Fibroblast of upper back skin (primary cell): ENCODE data around the gene DES.

ENCODE experiments used
- DNase-seq: peaks from one replicate; pipeline ENCODE4 v3.0.0-alpha.2; 2013

The DES gene

DNA sequence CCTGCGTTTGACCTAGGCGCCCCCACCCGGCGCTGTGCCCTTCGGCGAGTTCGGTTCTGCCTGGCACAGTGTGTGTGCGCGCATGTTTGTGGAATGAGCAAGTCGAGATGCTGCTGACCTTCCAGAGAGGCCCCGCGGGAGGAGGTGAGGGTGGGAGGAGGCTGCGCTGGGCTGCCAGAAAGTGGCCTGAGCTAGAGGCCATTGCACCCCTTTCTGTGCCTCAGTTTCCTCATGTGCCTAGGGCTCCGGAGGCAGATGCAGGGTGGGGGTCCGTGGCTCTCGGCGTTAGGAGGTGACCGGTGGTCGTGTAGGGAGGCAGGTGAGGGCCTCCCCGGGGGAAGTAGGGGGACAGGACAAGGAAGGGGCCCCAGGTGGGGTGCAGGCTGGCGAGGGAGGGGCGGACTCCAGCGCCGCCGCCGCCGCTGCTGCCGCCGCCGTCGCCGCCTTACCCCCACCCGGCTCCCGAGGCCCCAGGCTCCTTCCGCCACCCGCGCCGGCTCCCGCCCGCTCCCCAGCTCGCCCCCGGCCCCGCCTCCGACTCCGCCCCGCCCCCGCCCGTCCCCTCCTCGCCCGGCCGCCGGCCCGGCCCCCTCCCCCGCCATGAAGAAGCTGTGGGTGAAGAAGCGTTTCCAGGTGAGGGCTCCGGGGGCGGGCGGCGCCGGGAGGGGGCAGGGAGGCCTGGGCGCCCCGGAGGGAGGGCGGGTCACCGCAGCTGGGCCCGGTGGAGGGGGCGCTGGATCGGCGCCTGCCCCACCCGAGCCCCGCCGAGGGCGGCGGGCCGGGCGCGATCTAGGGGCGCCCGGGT is 23.5 kb downstream of the DES start:
- DNase-seq = peak; percentile 56

DNA sequence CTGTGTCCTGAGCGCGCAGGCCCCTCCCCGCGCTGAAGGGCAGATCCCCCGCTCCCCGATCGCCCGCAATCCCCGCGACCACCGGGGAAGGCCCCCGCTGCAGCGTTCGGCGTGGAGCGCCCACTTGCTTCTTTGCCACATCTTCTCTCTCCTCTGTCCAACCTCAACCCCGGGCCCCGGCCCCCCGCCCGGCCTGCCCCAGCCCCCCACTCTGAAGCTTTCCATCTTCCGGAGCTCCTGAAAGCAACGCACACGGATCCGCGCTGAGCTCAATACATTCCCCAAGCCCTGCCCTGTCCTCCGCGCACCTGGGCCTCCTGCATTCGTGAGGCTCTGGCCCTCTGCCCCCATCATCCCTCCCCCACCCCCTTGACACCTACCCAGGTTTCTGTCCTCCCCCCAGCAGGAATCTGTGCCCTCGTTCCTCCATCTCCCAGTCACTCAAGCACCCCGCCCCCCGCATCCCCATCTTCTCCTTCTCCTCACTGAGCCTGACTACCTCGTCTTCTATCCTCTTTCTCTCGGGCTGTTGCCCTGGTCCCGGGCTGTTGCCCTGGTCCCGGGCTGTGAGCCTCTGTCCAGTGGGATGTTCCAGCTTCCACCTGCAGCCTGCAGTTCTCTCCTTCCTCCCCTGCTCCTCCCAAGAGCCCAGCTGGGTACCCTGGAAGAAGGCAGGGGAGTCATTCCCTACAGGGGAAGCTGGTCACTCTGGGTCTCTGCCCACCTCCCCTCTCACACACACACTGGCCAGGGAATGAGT is 24.3 kb downstream of the DES start:
- DNase-seq = no peak

DNA sequence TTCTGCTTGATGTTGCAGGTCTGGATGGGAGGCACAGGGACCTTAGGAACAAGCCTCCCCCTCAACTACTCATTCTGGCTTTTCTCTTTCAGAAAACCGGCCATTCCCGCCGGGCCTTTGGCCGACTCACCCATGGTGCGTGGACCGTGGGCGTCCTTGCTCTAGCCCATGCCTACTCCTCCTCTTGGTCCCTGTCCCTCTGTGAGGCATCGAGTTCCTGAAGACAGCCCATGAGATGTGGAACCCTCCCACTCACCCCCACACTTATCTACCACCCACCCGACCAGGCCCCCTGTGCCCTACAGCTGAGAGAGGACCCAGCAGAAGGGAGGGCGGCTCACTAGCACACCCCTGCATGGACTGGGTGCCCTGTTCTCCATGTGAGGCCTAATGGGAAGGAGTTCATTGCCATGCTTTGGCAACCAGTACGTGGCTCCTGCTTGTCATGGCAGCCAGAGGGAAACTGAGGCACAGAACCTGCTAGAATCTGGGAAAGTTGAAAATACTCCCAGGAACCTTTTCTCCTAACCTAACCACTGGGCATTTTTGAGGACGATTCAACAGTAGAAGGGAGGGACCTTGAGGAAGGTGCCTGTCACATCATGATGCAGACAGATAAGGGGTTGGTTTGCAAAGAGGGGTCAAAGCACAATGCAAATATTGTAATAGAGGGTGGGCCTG is 25.0 kb downstream of the DES start:
- DNase-seq = no peak

DNA sequence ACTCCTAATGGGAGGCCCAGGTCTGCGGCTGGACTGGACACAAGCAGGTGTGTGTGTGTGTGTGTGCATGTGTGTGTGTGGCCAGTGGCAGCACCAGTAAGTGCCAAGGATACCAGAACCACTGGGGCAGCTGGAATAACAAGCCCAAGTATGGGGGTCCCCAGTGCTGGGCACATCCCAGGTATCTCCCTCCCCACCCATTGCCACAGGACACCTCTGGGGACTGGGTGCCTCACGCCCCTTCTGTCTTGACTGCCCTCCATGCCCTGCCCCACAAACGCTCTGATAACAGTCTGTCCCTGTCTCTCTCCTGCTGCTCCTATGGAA is 25.5 kb downstream of the DES start:
- DNase-seq = no peak

DNA sequence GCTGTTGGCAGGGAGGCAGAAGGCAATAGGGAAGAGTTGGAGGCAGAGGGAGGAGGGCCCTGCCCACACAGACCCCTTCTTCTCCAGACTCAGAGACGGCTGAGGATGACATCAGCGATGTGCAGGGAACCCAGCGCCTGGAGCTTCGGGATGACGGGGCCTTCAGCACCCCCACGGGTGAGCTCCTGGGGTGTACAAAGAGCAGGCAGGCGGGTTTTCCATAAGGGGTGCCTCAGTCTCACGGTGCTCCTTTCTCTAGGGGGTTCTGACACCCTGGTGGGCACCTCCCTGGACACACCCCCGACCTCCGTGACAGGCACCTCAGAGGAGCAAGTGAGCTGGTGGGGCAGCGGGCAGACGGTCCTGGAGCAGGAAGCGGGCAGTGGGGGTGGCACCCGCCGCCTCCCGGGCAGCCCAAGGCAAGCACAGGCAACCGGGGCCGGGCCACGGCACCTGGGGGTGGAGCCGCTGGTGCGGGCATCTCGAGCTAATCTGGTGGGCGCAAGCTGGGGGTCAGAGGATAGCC is 26.5 kb downstream of the DES start:
- no peak for DNase-seq

DNA sequence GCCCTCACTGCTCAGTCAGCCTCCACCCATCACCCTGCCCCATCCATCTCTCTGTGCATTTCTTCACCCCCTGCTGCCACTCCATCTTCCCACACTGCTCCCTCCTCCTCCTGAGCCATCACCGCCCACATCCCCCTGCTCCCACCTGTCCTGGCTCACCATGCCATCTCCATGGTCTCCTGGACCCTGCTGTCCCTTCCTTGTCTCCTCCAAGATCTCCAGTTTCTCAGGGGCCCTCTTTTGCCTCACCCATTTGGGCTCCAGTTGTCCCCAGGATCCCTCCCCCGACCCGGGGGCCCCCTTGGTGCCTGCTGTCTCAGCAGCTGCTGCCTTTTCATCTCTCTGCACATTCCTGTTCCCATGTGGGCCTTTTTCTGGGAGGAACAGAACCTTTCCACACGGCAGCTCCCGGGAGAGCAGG is 27.1 kb downstream of the DES start:
- no peak for DNase-seq

DNA sequence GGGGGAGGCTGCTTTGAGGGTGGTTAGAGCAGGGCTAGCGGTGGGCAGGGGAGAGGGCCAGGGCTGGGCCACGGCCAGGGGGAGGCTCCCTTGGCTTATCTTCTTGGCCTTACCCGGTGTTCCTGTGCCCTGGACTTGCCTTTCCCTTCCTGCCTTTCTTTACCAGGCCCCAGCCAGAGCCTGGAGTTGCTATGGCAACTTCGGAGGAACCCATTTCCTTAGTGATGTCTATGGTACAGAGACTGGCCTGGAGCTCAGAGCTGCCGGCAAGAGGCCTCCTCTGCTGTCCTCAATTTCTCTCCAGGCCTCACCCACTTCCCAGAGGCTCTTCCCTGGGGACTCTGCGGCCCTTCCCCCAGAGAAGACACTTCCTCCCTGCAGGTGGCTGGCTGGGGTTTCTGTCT is 27.9 kb downstream of the DES start:
- DNase-seq = peak; percentile 60

DNA sequence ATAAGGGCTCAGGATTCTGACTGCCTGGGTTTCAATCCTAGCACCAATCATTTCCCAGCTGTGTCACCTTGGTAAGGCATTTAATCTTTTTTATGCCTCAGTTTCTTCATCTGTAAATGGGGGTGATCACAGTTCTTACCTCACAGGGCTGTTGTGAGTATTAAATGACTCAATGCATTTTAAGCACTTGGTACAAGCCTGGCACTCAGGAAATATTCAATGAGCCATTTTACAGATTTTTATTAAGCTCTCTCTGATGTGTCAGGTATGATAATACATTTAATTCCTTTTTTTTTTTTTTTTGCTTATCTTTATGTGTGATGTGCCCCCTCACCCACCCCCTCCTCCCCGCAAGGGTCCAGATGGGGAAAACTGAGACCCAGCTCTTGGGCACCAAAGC is 28.5 kb downstream of the DES start:
- DNase-seq = no peak

DNA sequence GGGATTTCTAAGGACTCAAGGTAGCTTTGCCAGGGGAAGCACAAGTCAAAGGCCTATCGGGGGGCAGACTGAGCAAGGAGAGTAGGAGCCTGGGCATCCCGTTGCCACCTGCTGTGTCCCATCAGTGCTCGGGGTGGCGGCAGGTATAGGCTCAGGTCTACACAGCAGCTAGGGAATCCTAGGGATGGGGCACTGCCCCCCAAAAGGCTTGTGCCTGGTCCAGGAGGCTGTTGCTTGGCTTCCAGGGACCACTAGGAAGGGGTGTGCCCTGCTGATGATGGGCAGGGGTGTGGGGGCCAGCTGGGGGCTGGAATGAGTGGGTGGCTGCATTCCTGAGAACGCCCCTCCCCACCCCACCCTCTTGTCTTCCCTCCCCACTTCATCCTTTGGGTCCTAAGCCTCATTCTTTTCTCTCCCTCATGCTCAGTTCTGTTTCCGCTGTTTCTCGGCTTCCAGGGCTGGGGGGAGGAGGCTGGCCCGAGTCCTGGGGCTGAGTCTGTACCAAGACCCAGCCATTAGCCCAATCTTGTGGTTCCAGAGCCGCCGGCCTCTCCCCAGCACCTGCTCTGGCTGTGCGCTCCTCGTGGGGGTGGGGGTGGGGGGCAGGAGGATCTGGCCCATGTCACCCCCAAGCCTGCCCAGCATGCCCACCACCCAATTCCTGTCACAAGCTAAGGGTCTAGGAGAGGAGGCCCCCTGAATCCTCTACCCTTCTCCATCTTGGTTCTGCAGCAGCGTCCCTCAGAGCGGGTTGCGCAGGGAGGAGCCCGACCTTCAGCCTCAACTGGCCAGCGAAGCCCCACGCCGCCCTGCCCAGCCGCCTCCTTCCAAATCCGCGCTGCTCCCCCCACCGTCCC is 29.3 kb downstream of the DES start:
- peak; percentile 36 for DNase-seq

DNA sequence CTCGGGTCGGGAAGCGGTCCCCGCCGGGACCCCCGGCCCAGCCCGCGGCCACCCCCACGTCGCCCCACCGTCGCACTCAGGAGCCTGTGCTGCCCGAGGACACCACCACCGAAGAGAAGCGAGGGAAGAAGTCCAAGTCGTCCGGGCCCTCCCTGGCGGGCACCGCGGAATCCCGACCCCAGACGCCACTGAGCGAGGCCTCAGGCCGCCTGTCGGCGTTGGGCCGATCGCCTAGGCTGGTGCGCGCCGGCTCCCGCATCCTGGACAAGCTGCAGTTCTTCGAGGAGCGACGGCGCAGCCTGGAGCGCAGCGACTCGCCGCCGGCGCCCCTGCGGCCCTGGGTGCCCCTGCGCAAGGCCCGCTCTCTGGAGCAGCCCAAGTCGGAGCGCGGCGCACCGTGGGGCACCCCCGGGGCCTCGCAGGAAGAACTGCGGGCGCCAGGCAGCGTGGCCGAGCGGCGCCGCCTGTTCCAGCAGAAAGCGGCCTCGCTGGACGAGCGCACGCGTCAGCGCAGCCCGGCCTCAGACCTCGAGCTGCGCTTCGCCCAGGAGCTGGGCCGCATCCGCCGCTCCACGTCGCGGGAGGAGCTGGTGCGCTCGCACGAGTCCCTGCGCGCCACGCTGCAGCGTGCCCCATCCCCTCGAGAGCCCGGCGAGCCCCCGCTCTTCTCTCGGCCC is 30.1 kb downstream of the DES start:
- DNase-seq = no peak

DNA sequence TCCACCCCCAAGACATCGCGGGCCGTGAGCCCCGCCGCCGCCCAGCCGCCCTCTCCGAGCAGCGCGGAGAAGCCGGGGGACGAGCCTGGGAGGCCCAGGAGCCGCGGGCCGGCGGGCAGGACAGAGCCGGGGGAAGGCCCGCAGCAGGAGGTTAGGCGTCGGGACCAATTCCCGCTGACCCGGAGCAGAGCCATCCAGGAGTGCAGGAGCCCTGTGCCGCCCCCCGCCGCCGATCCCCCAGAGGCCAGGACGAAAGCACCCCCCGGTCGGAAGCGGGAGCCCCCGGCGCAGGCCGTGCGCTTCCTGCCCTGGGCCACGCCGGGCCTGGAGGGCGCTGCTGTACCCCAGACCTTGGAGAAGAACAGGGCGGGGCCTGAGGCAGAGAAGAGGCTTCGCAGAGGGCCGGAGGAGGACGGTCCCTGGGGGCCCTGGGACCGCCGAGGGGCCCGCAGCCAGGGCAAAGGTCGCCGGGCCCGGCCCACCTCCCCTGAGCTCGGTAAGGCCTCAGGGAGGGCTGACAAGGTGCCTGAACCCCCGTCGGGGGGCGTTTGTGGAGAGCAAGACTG is 30.7 kb downstream of the DES start:
- DNase-seq = no peak

DNA sequence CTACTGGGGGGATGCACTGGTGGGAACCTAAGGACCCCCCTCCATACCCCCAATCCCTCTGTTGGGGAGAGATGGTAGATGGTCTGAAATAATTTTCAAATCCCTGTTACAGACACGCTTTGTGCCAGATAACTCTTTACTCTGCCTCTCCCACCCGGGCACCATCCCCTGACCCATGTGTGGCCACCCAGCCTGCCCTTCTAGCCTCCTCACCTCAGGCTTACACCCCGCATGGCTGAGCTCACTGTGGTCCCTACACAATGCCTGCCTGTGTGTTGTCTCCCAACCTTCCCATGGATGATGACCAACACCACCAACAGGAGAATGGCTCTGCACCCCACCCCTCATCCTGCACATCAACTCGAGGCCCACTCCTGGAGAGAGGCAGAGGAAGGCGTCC is 31.4 kb downstream of the DES start:
- DNase-seq = no peak

DNA sequence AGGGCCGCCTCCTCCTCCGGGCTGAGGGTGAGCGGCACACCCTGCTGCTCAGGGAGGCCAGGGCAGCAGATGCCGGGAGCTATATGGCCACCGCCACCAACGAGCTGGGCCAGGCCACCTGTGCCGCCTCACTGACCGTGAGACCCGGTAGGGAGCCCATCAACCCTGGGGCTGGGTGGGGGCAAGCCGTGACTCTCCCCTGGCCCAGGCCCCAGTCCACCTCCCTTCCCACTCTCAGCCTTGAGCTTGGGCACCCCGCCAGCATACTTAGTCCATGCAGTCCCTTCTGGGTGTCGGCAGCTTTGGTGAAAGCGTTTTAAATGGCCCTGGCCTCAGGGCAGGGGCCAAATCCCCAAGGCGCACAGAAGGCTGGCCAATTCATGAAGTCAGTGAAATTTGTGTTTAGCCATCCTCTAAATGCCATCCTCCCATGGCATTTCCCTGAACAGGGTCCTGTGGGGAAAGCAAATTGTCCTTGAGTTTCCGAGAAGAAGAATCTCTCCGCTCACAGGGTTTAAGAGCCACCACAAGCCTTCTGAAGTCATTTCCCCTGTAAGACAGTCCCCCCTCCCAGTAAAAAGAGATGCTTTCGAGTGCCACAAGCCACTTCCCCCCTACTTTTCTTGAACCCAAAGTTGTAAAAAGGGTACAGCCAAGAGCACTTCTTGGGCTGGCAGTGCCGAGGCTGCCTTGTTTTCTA is 33.6 kb downstream of the DES start:
- peak; percentile 47 for DNase-seq

DNA sequence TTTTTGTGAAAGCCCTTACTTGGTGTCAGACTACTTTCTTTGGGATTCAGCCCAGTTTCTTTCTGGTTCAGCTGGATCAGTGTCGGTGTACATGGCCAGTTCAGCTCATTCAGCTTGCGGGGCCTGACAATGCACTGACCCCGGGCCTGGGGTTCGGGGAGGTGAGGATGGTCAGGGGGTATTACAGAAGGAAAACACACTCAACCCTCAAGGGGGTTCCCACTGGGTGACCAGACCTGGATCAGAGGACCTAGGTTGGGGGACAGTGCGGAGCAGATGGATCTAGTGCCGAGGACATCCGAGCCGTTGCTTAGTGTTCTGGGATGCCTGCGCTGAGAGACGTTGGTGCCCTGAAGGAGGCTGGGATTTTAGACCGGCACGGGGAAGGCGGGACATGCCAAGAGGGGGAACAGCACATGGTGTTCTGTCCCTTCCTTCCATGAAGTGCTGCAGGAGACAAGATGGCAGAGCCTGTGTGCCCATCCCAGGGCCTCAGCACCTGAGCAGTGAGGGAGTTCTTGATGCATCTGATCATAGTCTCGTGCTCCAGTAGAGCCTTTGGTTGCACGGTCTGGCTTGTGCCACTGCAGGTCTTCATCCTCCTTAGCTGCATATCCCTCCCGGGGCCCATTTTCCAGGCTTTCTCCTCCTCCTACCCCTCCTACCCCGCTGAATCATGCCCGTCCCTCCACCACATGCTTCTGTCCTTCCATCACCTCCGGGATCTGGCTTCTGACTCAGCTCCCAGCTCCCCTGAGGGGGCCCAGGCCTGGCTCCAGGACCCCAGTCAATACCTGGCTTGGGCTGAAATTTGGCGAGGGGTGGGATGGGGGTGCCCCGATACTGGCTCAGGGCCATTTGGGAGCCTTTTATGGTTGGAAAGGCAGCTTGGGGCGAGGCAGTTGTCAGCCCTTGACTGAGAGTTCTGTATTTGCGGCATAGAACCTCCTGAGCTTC is 34.5 kb downstream of the DES start:
- peak; percentile 100 for DNase-seq

DNA sequence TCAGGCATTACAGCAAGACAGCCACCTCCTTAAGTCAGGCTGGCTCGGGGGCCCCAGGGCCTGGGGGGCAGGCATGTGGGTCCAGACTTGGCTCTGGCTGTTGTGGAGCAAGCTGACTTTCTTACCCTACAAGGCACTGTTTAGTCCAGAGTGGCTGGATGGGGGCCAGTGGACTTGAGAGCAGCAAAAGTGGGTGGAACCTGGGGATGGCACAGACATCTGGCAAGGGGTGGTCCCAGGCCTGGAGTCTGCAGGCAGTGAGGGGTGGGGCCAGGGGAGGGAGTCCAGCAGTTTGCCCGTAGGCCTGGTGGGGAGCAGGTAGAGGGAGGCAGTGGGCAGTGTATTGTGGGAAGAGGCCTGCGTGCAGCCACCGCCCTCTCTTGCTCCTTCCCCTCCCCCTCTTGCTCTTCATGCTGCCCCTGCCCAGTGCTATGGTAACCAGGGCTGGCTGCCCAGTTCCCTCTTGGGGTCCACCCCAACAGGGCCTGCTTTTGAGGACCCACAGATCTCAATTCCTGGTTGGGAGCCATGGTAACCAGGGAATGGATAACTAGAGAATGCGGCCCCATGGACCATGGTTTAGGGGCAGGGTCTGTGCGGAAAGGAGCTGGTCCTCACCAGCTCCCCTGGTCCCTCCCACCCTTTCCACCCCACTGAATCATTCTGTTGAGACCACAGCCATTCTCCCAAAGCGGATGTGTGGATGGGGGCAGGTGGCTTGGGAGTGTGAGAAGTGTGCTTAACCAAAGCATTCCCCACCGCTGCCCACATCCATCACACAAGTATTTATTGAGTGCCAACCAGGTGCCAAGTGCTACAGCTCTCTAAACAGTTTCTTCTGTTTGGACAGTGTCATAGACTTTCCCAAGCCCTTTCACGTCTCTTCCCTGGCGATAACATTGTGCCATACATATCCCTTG is 35.8 kb downstream of the DES start:
- DNase-seq = peak; percentile 98

DNA sequence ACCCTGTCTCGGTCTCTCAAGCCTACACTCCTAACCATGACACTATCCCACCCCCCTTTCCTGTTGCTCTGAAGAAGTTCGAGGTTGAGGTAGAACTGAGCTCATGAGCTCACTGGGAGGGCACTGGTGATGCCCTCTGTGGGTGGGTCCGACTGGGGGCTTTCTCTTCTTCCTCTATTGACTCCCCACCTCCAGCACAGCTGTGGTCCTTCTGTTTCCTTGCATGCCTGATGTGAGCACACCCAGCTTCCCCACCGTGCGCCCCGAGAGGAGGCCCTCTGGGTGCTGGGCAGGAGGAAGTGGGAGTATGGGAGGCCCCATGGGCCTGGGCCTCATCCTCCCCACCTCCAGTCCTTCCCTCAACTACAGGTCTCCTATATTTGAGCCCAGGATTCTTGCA is 37.4 kb downstream of the DES start:
- no peak for DNase-seq

DNA sequence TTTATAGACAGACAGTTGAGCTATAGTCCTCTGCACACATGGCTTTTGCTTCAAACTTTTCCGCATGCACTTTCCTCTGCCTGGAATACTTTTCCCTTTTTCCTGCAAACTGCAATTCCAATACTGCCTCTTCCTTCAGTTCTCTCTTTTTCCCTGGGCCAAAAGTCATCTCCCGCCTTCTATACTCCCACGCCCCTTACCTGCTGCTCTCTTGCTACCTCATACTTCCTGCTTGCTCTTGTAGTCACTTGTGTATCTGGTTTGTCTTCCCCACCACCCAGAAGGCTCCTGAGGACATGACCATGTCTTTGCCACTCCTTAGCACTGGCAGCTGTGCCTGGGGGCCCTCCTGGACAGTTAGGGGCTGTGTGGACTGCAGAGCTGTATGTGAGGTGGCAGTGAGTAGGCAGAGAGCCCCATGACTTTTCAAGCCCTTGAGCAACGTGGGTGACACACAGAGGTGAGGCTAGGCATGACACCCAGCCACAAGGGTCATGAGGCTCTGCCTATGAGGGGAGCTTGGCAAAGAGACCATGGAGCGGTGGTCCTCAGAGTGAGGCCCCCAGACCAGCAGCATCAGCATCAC is 39.7 kb downstream of the DES start:
- no peak for DNase-seq

DNA sequence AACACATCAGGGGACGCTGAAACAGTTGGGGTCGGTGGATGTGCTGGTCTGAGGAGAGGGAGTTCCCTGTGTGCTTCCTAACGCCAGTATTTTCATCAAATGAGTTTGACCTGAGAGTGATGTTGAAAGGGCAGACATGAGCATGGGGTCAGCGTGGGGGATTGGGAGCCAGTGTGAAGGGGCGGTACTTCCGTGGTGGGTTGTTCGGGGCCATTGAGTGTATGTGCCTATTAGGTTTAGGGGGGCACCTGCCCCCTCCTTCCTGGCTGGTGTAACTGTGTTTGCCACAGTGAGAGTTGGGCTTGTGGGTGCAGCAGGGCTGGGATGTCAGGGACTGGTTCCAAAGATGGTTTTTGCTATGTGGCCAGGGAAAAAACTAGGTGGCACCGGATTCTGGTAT is 40.8 kb downstream of the DES start:
- DNase-seq = no peak
